HT-29 (cell line): ENCODE results near the gene CALML3. TPM values are rescaled to one million over a fixed set of nuclear protein-coding genes. Genes with fewer than 3 reads are reported as not detected.
A peak's percentile ranks its signal among the peaks of the same experiment; 100 is the strongest.

Source experiments
- DNase-seq: peaks from one replicate; pipeline ENCODE4 v3.0.0-alpha.2; 2015; ENCODE audit warnings: low spot score
- total RNA-seq: library from RNA; depleted of rRNA; stranded (reverse); fragments of >200 nt; shearing (Covaris generic); gene quantifications from 2 replicates; pipeline ENCODE4 v1.2.3, GENCODE V29; 2014; rRNA removed

CALML3 gene
- total RNA-seq, 1 experiment from 2014 or later, result not detected

GRCh38 chr10:5567477-5567876, 42.7 kb downstream of the CALML3 start:
- peak; percentile 62 for DNase-seq

DNA sequence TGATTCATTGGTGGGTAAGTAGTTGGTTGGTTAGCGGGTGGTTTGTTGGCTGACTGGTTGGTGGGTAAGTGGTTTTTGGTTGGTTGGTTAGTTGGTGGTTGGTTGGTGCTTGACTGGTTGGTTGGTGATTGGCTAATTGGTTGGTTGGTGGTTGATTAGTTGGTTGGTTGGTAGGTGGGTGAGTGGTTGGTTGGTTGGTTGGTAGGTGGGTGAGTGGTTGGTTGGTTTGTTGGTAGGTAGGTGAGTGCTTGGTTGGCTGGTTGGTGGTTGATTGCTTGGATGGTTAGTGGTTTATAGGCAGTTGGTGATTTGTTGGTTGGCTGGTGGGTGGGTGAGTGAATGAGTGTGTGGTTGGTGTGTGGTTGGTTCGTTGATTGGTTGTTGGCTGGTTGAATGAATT, 44.2 kb downstream of the CALML3 start:
- no peak for DNase-seq

DNA sequence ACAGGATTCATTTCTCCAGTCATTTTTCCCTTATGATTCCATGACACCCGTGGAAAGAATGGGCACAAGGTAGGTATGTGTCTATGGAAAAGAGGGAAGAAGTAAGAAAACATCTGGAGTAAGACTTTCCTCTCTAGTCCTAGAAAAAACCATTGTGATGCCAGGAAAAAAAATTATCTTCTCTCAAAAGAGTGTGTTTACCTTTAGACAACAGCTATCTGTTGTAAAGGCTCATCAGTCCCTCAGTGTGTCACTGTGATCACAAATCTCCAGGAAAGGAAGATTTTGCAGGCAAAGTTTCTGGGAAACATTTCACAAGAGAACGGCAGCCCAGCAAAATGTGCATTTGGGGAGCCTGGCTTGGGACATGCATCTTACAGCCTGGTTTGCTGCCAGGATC, 44.8 kb downstream of the CALML3 start:
- DNase-seq, result no peak

DNA sequence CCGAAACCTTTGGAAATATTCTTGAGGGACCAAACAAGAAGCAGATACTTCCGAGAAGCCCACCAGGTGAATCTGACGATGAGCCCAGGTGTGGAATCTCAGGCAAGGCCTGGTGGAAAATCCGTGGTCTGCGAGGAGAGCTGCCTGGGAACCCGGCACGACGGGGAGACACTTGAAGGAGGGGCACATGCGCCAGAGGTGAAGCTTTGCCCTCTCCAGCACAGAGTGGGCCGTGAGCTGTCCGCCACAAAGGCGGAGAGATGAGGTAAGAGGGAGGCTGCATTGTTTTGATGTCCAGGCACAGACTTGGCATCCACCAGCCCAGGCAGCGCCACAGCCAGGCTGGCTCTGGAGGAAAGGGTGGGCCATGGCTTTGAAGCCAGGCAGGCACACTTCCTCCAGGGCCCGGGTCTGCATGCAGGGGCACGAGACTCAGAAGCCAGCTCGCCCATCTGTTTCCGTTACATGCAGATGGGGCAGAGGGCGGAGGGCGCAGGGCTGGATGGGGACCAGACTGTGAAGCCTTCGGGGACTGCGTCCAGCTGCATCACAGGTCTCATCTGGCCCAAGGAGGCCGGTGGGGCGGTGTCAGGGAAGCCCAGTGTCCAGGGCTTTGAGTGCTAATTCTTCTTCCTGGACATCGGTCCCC, 45.4 kb downstream of the CALML3 start:
- DNase-seq, result no peak

DNA sequence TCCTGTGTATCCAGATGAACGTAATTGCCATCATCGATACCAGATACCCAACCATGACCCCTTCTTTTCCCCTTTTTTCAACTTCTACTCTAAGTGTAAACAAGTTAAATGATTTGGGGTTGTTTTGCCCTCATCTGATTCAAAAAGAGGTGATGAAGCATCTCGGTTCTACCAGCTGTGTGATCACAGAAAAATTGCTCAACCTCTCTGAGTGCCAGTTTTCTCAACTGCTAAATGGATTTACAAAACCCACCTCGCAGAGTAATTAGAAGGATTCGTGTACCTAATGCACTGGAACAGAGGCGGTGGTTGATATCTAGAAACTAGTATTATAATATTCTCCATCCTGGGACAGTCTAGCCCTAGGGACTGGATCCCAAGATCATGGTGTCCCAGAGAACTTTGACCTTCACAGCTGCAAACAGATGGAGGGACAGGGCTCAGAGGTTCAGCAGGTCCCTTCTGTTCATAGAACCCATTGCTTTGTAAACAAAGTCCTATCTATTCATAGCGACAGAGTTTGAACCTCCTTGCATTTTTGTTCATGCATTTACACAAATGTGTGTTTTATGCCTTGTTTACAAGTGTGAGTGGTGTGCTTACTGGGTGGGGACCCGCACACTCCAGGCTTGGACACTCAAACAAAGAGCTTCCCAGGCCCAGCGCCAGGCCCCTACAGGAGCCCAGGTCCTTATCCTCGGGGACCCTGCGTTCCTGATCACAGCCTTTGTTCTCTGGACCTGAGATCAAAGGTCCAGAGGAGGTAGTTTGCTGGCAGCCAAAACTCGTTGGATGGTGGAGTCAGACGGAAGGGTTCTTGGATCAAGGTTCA, 46.4 kb downstream of the CALML3 start:
- no peak for DNase-seq

- no peak for DNase-seq
These were observed 47.1 kb downstream of the CALML3 start for GRCh38 chr10:5571826-5572225.

- no peak for DNase-seq
These were observed 48.7 kb downstream of the CALML3 start for GRCh38 chr10:5573319-5573950.

DNA sequence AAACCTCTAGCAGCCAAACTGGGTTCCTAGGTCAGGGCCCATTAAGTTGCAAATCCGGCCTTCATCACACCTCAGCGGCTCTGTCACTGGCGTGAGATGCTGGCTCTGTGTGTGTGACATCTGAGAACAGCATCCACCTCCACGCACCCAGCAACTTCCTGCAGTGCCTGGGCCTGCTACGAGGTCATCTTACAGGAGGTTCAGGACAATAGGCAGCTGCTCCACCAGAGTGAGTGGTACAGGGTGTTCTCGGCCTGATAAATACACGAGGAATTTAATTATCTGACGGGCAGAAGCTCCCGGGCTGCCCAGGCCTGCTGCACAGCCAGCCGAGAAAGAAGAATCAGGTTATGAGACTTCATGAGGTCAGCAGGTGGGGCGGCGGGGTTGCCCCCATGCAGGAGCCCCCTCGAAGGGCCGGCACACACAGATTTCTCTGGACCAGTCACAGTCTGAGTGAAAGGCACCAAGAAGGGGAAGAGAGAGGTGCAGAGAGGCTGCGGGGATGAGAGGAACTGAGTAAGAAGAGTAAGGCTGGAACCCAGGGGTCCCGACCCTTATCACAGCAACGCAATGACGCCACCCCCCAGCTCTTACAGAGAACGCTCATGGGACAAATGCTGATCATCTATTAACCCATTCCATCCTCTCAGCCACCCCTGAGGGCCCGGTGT, 49.3 kb downstream of the CALML3 start:
- no peak for DNase-seq

DNA sequence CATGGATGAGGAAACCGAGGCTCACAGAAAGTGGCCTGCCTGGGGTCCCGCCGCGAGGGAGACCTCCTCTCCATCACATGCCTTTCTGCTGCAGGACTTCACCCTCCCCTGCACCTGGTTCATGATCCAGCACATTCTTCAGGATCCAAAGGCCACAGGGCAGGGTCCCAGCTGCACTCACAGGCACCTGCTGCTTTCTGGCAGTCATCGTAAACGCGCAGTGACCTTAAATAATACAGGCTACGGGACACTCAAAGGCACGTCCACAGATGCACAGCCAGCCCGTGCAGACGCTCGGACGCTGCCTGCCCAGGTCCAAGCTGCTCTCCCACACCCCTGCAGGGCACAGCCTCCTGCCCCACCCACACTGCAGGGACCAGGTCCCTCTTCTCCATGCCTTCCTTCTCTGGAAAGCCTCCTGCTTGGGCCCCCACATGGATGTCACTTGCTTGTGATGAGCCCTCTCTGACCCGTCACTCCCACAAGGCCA, 49.9 kb downstream of the CALML3 start:
- DNase-seq, result no peak

- DNase-seq, result no peak
These were observed 50.4 kb downstream of the CALML3 start for GRCh38 chr10:5575144-5575481.

DNA sequence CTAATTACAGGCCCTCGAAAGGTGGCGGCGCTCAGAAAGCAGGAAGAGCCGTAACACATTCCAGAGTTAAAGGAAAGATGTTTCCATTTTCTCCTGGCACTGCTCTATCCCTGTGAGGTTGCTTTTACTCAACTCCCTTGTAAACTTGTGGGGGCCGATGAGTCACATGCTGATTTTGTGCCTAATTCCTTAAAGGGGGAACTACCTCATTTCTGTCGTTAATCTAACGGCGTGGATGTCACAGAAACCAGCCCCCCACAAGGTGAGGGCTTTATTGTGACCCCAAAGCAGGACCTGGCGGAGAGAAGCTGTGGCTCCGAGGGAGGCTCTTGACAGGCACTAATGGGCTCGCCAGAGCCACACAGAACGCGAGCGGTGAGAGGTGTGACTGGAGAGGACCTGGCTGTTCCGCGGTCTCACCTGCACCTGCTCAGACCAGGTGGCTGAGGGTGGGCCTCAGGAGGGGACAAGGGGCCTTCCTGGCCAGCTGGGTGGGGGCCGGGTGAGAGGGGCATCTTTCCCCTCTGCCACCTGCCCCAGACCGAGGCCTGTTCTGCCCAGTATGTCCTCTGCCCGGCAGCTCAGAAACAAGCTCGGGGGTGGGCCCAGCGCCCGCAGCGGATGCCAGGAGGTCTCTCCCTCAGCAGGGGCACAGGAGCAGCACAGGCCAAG, 50.9 kb downstream of the CALML3 start:
- no peak for DNase-seq

DNA sequence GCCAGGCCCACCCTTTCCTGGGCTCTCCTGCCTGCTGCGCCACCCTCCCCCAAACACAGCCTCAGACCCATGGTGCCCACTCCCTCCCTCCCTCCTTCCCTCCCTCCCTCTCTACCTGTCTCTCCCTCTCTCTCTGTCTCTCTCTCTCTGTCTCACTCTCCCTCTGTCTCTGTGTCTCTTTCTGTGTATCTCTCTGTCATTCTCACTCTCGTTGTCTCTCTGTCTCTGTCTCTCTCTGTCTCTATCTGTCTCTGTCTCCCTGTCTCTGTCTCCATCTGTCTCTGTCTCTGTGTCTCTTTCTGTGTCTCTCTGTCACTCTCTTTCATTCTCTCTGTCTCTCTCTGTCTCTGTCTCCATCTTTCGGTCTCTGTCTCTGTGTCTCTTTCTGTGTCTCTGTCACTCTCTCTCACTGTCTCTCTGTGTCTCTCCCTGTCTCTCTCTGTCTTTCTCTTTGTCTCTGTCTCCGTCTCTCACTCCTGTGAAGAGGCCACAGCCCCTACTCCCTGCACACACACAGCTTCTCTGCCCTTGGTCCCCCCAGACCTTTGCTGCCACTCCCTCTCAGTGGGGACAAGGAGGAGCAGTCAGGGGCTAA, 51.5 kb downstream of the CALML3 start:
- no peak for DNase-seq

Other genes with a start within 250 kb of the CALML3 start
- 0.36 and 0.60 TPM in 2 replicates for gene UCN3, start 160.0 kb upstream of the CALML3 start, total RNA-seq
- gene TUBAL3, start 120.1 kb upstream of the CALML3 start, total RNA-seq, result 0.05 and 0.47 TPM in 2 replicates
- gene NET1, start 112.4 kb upstream of the CALML3 start, total RNA-seq, result 72.8 and 82.1 TPM in 2 replicates
- 0.71 and 1.7 TPM in 2 replicates for gene CALML5, start 25.4 kb upstream of the CALML3 start, total RNA-seq
- 32.6 and 34.7 TPM in 2 replicates for gene ASB13, start 141.6 kb downstream of the CALML3 start, total RNA-seq
- 49.7 and 67.4 TPM in 2 replicates for gene TASOR2, start 159.9 kb downstream of the CALML3 start, total RNA-seq